ENCODE results near the gene RUSC1.
"Not testable (repeated sequence)": the region's sequence is repeated elsewhere in the genome, so short reads cannot be mapped to it uniquely, and the experiment has no call there.

RUSC1 gene

GRCh38 chr1:155285631-155286044, 35.1 kb upstream of the RUSC1 start:
- no peak for TF ChIP-seq CTCF (IDR thresholded peaks at IDR 0.05; ENCODE audit: extremely low read depth, insufficient read depth, missing control alignments)
- no peak for DNase-seq (ENCODE audit: low spot score)
- in situ Hi-C loops (cut with MboI; ENCODE audit: low pct_unique_long_range_greater_than_20kb, low sequenced_read_pairs, unreplicated experiment) = no loop called here

GRCh38 chr1:155286544-155286943, 34.1 kb upstream of the RUSC1 start:
- in situ Hi-C loops (cut with MboI; ENCODE audit: low pct_unique_long_range_greater_than_20kb, low sequenced_read_pairs, unreplicated experiment) = no loop called here
- no peak for DNase-seq (ENCODE audit: low spot score)
- TF ChIP-seq CTCF (IDR thresholded peaks at IDR 0.05; ENCODE audit: extremely low read depth, insufficient read depth, missing control alignments) = no peak

- in situ Hi-C loops (cut with MboI; ENCODE audit: low pct_unique_long_range_greater_than_20kb, low sequenced_read_pairs, unreplicated experiment) = no loop called here
- TF ChIP-seq CTCF (IDR thresholded peaks at IDR 0.05; ENCODE audit: extremely low read depth, insufficient read depth, missing control alignments) = no peak
- no peak for DNase-seq (ENCODE audit: low spot score)
Measured at GRCh38 chr1:155287987-155288543, 32.6 kb upstream of the RUSC1 start.

DNA sequence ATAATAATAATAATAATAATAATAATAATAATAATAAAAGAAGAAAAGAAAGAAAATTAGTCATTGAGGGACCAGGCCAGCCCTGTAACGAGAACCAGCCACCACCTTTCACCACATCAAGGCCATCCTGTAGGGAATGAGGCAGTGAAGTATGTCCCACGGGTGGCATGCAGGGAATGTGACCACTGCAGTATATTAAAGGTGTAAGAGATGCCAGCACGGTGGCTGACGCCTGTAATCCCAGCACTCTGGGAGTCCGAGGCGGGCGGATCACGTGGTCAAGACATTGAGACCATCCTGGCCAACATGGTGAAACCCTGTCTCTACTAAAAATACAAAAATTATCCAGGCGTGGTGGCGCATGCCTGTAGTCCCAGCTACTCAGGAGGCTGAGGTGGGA, 29.7 kb upstream of the RUSC1 start:
- in situ Hi-C loops (cut with MboI; ENCODE audit: low pct_unique_long_range_greater_than_20kb, low sequenced_read_pairs, unreplicated experiment); DNase-seq (ENCODE audit: low spot score): not testable (repeated sequence)

GRCh38 chr1:155293086-155293749, 27.5 kb upstream of the RUSC1 start:
- in situ Hi-C loops (cut with MboI; ENCODE audit: low pct_unique_long_range_greater_than_20kb, low sequenced_read_pairs, unreplicated experiment) = no loop called here
- no peak for DNase-seq (ENCODE audit: low spot score)
- TF ChIP-seq CTCF (IDR thresholded peaks at IDR 0.05; ENCODE audit: extremely low read depth, insufficient read depth, missing control alignments) = no peak

DNA sequence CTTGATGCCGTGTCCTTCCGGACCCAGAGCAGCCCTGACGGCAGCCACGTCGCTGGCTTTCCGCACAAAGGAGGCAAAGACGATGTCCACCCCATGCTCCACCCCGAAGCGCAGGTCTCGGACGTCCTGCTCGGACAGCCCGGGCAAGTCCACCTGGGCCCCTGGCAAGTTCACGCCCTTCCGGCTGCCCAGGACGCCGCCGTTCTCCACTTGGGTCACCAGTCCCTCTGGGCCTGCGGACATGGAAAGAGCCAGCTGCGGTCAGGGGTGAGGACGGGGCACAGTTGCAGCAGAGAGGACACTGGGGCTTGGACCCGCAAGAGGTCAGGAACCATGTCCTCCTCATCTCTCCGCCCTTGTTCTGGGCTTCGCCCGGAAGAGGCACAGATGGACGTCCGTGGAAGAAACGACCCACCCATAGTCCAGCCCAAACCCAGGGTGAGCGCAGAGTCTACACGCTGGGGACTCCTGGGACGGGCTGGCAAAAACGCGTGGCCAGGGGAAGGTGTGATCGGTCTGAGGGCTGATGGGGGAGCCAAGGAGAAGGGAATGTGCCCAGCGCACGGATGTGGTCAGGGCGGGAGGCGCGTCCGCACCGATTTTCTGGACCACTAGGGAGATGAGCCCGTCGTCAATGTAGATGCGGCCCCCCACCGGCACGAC, 26.0 kb upstream of the RUSC1 start:
- no peak for TF ChIP-seq CTCF (IDR thresholded peaks at IDR 0.05; ENCODE audit: extremely low read depth, insufficient read depth, missing control alignments)
- DNase-seq (ENCODE audit: low spot score) = no peak
- in situ Hi-C loops (cut with MboI; ENCODE audit: low pct_unique_long_range_greater_than_20kb, low sequenced_read_pairs, unreplicated experiment) = no loop called here
